ENCODE data around the gene TBXAS1.

The TBXAS1 gene

GRCh38 chr7:139874302-139874629 is 45.2 kb downstream of the TBXAS1 start:
- Mint-ChIP-seq H3K27ac (no peak overlapping the region), H3K4me1 (no peaks in the 10 kb centered on the region), H3K4me3 (no peak overlapping the region), H3K36me3 (no peaks in the 10 kb centered on the region), H3K9me3 (no peaks in the 10 kb centered on the region), H3K27me3 (no peaks in the 10 kb centered on the region)
- CTCF ChIA-PET, result interaction anchor here (0.9 kb wide), 1 partner anchor 27 kb away, joined by 3 read pairs; no protein-coding TSS in a partner anchor
- no peak for DNase-seq

DNA sequence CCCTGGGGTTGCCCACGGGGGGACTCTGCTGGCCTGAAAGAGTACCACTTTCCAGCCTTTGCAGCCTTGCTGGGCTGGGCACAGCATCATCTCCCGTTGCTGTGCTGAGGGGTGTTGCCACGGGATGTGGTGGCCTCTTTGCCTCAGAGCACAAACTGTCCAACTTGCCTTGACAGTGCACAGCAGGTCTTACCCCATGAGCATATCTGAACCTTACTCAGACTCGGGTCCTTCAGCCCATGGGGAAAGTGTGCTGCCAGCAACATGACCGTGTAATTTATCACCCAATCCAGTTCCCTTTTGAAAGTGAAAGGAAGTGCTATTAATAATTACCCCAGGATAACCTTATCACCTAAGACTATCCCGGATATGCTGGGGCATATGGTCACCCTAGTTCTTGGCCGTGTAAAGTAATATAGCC is 46.8 kb downstream of the TBXAS1 start:
- no peak for DNase-seq
- CTCF ChIA-PET, result no interaction called here
- Mint-ChIP-seq H3K4me1 (no peaks in the 10 kb centered on the region), H3K9me3 (no peaks in the 10 kb centered on the region), H3K27ac (no peak overlapping the region), H3K27me3 (no peaks in the 10 kb centered on the region), H3K4me3 (no peak overlapping the region), H3K36me3 (no peaks in the 10 kb centered on the region)

DNA sequence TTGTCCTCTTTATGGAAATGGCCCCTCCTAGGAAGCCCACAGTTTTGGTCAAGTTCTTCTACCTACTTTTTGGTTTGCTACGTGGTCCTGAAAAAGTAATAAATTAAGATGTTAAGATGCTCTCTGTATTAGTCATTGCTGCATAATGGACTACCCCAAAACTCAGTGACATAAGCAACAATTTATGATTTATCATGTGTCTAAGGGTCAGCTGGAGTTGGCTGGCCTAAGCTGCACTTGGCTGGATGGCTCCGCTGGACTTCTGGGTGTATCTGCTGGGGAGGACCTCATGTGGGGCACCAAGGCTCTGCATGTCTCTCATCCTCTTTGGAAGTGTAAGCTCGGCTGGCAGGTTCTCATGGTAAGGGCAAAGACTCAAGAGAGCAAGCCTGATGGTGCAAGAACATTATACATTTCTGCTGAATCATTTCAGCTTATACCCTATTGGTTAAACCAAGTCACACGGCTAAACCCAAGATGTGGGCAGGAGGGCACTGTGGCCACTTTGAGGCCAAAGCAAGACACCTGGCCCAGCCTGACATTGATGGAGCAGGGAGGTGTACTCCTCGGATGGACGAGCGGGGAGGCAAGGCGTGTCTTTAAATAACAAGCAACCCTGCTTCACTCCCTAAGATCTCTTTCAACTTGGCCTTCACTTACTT is 47.7 kb downstream of the TBXAS1 start:
- CTCF ChIA-PET, result no interaction called here
- H3K4me3 Mint-ChIP-seq, result no peak overlapping the region
- H3K27me3 Mint-ChIP-seq, result no peaks in the 10 kb centered on the region
- H3K36me3 Mint-ChIP-seq, result peaks cover 3% of the 10 kb centered on the region
- H3K27ac Mint-ChIP-seq, result no peak overlapping the region
- no peaks in the 10 kb centered on the region for H3K9me3 Mint-ChIP-seq
- H3K4me1 Mint-ChIP-seq, result no peaks in the 10 kb centered on the region
- DNase-seq, result no peak

GRCh38 chr7:139883814-139884213 is 54.8 kb downstream of the TBXAS1 start:
- no peaks in the 10 kb centered on the region for H3K4me1 Mint-ChIP-seq
- H3K9me3 Mint-ChIP-seq, result no peaks in the 10 kb centered on the region
- CTCF ChIA-PET, result no interaction called here
- H3K27me3 Mint-ChIP-seq, result peaks cover 4% of the 10 kb centered on the region
- H3K4me3 Mint-ChIP-seq, result no peak overlapping the region
- no peak for DNase-seq
- peaks cover 3% of the 10 kb centered on the region for H3K36me3 Mint-ChIP-seq
- no peak overlapping the region for H3K27ac Mint-ChIP-seq

DNA sequence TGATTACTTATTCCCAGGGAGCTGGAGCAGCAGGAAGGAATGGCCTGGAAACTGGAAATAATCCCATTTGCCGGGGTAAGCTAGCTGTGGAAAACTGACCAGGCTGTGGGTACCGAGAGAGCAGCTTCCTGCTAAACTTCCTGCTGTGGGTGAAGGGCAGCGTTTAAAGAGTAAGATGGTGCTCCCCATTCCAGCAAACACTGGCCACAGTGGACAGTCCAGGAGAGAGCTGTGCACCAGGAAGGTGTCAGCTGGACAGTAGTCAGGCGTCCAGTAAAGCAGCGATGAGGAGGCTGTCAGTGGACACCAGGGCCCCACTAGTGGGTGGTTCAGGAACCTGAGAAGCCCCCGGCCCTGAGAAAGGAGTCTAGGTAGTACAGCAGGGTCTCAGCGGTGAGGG is 55.4 kb downstream of the TBXAS1 start:
- CTCF ChIA-PET, result no interaction called here
- no peak overlapping the region for H3K4me3 Mint-ChIP-seq
- H3K27ac Mint-ChIP-seq, result no peak overlapping the region
- H3K27me3 Mint-ChIP-seq, result peaks cover 4% of the 10 kb centered on the region
- no peaks in the 10 kb centered on the region for H3K9me3 Mint-ChIP-seq
- DNase-seq, result no peak
- no peaks in the 10 kb centered on the region for H3K4me1 Mint-ChIP-seq
- H3K36me3 Mint-ChIP-seq, result peaks cover 3% of the 10 kb centered on the region

DNA sequence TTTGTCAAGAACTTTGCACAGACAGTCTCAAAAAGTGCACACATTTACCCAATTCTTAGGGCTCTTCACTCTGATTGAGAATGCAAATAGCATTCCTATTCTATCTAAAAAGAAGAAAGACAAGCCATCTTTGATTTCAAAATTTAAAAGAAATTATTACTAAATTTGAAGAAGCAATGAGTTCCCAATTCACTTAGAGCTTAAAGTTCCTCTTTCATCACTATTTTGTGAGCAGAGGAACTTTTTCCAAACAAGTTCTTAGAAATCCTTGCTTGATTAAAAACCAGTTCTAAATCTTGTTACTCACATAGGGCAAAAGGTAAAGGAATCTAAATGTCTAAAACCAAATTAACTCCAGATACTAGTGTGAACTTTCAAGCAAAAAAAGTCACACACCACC is 56.4 kb downstream of the TBXAS1 start:
- Mint-ChIP-seq H3K27me3 (peaks cover 4% of the 10 kb centered on the region), H3K4me3 (no peak overlapping the region), H3K9me3 (no peaks in the 10 kb centered on the region), H3K4me1 (no peaks in the 10 kb centered on the region), H3K36me3 (peaks cover 3% of the 10 kb centered on the region), H3K27ac (no peak overlapping the region)
- no peak for DNase-seq
- CTCF ChIA-PET, result interaction anchor here (0.7 kb wide), 1 partner anchor 96 kb away, joined by 3 read pairs; no protein-coding TSS in a partner anchor

- Mint-ChIP-seq H3K27me3 (peaks cover 4% of the 10 kb centered on the region), H3K36me3 (peaks cover 3% of the 10 kb centered on the region), H3K9me3 (no peaks in the 10 kb centered on the region), H3K4me1 (no peaks in the 10 kb centered on the region), H3K4me3 (no peak overlapping the region), H3K27ac (no peak overlapping the region)
- CTCF ChIA-PET, result no interaction called here
- DNase-seq, result no peak
Measured at GRCh38 chr7:139886206-139886605, 57.1 kb downstream of the TBXAS1 start.

DNA sequence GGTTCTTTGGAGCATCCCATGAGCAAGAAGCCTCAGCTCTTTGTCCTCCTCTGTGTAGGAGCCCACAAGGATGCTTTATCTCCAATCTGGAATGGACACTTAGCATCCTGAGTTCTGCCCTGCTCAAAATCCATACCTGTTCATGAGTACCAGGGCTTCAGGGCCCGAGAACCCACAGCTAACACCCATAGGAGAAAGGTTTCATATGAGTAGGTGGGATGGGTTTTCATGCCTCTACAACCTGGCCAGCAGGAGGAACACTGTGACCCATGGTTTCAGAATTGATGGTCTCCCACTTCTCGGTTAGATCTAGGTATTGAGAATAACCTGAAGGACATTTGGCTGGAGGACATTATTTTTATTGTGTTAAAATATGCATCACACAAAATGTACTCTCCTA is 57.8 kb downstream of the TBXAS1 start:
- Mint-ChIP-seq H3K4me3 (no peak overlapping the region), H3K4me1 (no peaks in the 10 kb centered on the region), H3K36me3 (no peaks in the 10 kb centered on the region), H3K27ac (no peak overlapping the region), H3K27me3 (peaks cover 4% of the 10 kb centered on the region), H3K9me3 (no peaks in the 10 kb centered on the region)
- DNase-seq, result no peak
- CTCF ChIA-PET, result no interaction called here

- H3K4me3 Mint-ChIP-seq, result no peak overlapping the region
- H3K36me3 Mint-ChIP-seq, result no peaks in the 10 kb centered on the region
- H3K9me3 Mint-ChIP-seq, result no peaks in the 10 kb centered on the region
- H3K27me3 Mint-ChIP-seq, result peaks cover 11% of the 10 kb centered on the region
- no peaks in the 10 kb centered on the region for H3K4me1 Mint-ChIP-seq
- CTCF ChIA-PET, result no interaction called here
- no peak overlapping the region for H3K27ac Mint-ChIP-seq
- DNase-seq, result no peak
Measured at GRCh38 chr7:139887992-139888481, 59.0 kb downstream of the TBXAS1 start.

GRCh38 chr7:139889186-139889871 is 60.3 kb downstream of the TBXAS1 start:
- CTCF ChIA-PET, result interaction anchor here (1.0 kb wide), 1 partner anchor 243 kb away, joined by 3 read pairs; no protein-coding TSS in a partner anchor
- no peak for DNase-seq
- Mint-ChIP-seq H3K9me3 (no peaks in the 10 kb centered on the region), H3K27ac (no peak overlapping the region), H3K4me3 (no peak overlapping the region), H3K4me1 (no peaks in the 10 kb centered on the region), H3K36me3 (no peaks in the 10 kb centered on the region), H3K27me3 (peaks cover 16% of the 10 kb centered on the region)

GRCh38 chr7:139893461-139893860 is 64.4 kb downstream of the TBXAS1 start:
- DNase-seq, result no peak
- Mint-ChIP-seq H3K9me3 (no peaks in the 10 kb centered on the region), H3K27ac (no peak overlapping the region), H3K36me3 (no peaks in the 10 kb centered on the region), H3K4me3 (no peak overlapping the region), H3K27me3 (peaks cover 17% of the 10 kb centered on the region), H3K4me1 (no peaks in the 10 kb centered on the region)
- CTCF ChIA-PET, result no interaction called here

- DNase-seq, result no peak
- no peak overlapping the region for H3K27ac Mint-ChIP-seq
- no peaks in the 10 kb centered on the region for H3K4me1 Mint-ChIP-seq
- H3K9me3 Mint-ChIP-seq, result no peaks in the 10 kb centered on the region
- H3K4me3 Mint-ChIP-seq, result no peak overlapping the region
- H3K36me3 Mint-ChIP-seq, result no peaks in the 10 kb centered on the region
- CTCF ChIA-PET, result no interaction called here
- H3K27me3 Mint-ChIP-seq, result peaks cover 17% of the 10 kb centered on the region
Measured at GRCh38 chr7:139893999-139894398, 64.9 kb downstream of the TBXAS1 start.

DNA sequence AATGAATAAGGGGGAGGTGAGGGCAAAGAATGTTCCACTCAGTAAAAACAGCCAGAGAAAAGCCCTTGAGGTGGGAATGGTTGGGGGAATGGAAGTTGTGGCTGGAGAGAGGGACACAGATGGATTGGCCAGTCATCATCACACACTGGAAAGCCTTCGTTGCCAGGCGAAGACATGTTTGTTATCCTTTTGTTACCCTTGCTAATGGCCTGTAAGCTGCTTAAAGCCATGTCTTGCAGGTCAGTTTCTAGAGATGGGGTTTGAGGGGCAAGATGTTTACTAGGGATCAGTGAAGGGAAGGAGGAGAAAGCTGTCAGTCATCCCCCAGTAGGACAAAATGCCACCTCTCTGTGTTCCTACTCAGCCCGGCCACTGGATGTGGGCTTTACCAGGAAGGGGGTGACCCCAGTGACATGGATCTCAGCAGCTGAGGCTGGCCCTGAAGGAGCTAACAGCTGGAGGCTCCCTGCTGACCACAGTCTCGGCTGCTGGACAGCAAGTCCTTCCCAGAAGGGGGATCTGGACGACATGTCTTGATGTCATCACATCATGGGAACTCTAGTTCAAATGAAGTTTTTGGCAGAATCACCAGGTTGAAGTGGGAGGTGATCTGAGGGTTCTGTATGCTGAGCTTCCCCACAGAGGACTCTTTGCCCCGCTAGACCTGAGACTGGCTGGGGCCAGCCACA is 66.2 kb downstream of the TBXAS1 start:
- DNase-seq, result no peak
- no peak overlapping the region for H3K4me3 Mint-ChIP-seq
- peaks cover 17% of the 10 kb centered on the region for H3K27me3 Mint-ChIP-seq
- H3K27ac Mint-ChIP-seq, result no peak overlapping the region
- H3K36me3 Mint-ChIP-seq, result no peaks in the 10 kb centered on the region
- CTCF ChIA-PET, result no interaction called here
- H3K9me3 Mint-ChIP-seq, result no peaks in the 10 kb centered on the region
- H3K4me1 Mint-ChIP-seq, result no peaks in the 10 kb centered on the region

- no peak overlapping the region for H3K4me3 Mint-ChIP-seq
- no peak overlapping the region for H3K27ac Mint-ChIP-seq
- H3K36me3 Mint-ChIP-seq, result no peaks in the 10 kb centered on the region
- no peaks in the 10 kb centered on the region for H3K4me1 Mint-ChIP-seq
- DNase-seq, result no peak
- H3K27me3 Mint-ChIP-seq, result peaks cover 20% of the 10 kb centered on the region
- no peaks in the 10 kb centered on the region for H3K9me3 Mint-ChIP-seq
- CTCF ChIA-PET, result interaction anchor here (0.5 kb wide), 1 partner anchor 11 kb away, joined by 4 read pairs; no protein-coding TSS in a partner anchor
Measured at GRCh38 chr7:139896288-139896687, 67.2 kb downstream of the TBXAS1 start.

- no peak overlapping the region for H3K4me3 Mint-ChIP-seq
- CTCF ChIA-PET, result interaction anchor here (0.6 kb wide), 1 partner anchor 107 kb away, joined by 3 read pairs; no protein-coding TSS in a partner anchor
- no peak for DNase-seq
- H3K9me3 Mint-ChIP-seq, result no peaks in the 10 kb centered on the region
- H3K36me3 Mint-ChIP-seq, result no peaks in the 10 kb centered on the region
- H3K27ac Mint-ChIP-seq, result no peak overlapping the region
- H3K27me3 Mint-ChIP-seq, result peaks cover 20% of the 10 kb centered on the region
- H3K4me1 Mint-ChIP-seq, result no peaks in the 10 kb centered on the region
Measured at GRCh38 chr7:139896831-139897230, 67.8 kb downstream of the TBXAS1 start.
